ENCODE measurements around the gene RASA2. TPM values are rescaled to one million over a fixed set of nuclear protein-coding genes. Genes with fewer than 3 reads are reported as not detected.

Gene RASA2
- total and polyA plus RNA-seq, 8 donors, result 2.6 to 32.1 (median 10.9) TPM

DNA sequence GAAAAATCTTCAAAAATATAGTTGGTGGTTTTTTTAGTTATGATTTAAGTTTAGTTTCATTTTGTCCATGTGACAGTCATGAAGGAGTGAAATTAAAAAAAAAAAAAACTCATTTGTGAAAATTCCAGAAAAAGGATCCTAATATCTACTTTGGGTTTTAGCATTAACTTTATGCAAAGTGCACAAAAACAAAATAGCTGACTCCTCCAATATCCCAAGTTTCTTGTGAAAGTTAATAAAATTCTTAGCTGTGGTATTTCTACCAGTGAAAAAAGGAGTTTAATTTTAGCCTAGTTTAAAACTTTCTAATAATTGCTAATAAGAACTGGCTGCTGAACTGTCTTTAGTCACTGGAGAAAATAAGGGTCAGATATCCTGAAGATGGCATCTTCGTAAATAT lies 40.8 kb upstream of the RASA2 start:
- TF ChIP-seq, protein P1, sequence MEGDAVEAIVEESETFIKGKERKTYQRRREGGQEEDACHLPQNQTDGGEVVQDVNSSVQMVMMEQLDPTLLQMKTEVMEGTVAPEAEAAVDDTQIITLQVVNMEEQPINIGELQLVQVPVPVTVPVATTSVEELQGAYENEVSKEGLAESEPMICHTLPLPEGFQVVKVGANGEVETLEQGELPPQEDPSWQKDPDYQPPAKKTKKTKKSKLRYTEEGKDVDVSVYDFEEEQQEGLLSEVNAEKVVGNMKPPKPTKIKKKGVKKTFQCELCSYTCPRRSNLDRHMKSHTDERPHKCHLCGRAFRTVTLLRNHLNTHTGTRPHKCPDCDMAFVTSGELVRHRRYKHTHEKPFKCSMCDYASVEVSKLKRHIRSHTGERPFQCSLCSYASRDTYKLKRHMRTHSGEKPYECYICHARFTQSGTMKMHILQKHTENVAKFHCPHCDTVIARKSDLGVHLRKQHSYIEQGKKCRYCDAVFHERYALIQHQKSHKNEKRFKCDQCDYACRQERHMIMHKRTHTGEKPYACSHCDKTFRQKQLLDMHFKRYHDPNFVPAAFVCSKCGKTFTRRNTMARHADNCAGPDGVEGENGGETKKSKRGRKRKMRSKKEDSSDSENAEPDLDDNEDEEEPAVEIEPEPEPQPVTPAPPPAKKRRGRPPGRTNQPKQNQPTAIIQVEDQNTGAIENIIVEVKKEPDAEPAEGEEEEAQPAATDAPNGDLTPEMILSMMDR (IDR thresholded peaks at IDR 0.05), result no peak
- TF ChIP-seq POLR2A (IDR thresholded peaks at IDR 0.05) (no peak), POLR2AphosphoS5 (IDR thresholded peaks at IDR 0.05) (no peak), EP300 (IDR thresholded peaks at IDR 0.05) (no peak)
- no peaks in the 10 kb centered on the region for H3K9me3 ChIP-seq
- intact Hi-C loops (cut with DNase I; ENCODE audit: low total_unique reads), result no loop called here
- H3K4me1 ChIP-seq, result peaks cover 5 to 75% (median 35%) of the 10 kb centered on the region in 4 donors
- WGBS, 5 donors, result 89 to 100% (median 98%) methylated on average over 1 of the region's 1 CpG
- H3K4me3 ChIP-seq, result no peak overlapping the region
- H3K27me3 ChIP-seq, result no peaks in the 10 kb centered on the region
- peaks cover 37 to 56% (median 48%) of the 10 kb centered on the region in 4 donors for H3K36me3 ChIP-seq
- no peak for DNase-seq
- no peak overlapping the region for H3K27ac ChIP-seq

DNA sequence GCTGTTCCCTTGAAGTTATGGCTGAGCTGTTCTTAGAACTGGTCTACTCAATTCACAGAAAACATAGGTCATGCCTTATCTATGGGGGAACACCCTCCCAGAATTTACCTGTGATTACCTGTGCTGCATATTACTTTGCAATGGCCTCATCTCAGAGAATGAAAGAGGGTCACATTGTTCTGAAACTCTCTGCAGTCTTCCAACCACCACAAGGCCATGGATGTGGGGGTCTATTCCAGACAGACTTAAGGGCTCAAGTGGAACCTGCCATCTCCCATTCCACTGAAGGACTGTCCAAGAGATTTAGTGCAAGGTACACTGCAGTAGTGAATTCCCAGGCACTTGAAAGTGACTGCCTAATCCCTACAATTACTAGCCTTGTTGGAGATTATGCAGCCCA lies 40.1 kb upstream of the RASA2 start:
- Histone ChIP-seq H3K36me3 (peaks cover 37 to 56% (median 48%) of the 10 kb centered on the region in 4 donors), H3K27me3 (no peaks in the 10 kb centered on the region), H3K9me3 (no peaks in the 10 kb centered on the region), H3K4me3 (no peak overlapping the region), H3K27ac (peak overlapping the region in 1 of 5 donors; percentile 13), H3K4me1 (peaks cover 5 to 75% (median 31%) of the 10 kb centered on the region in 4 donors)
- TF ChIP-seq POLR2AphosphoS5 (IDR thresholded peaks at IDR 0.05) (no peak), EP300 (IDR thresholded peaks at IDR 0.05) (no peak), POLR2A (IDR thresholded peaks at IDR 0.05) (no peak)
- TF ChIP-seq, protein P1 (IDR thresholded peaks at IDR 0.05), result no peak
- intact Hi-C loops (cut with DNase I; ENCODE audit: low total_unique reads), result no loop called here
- DNase-seq, result no peak

DNA sequence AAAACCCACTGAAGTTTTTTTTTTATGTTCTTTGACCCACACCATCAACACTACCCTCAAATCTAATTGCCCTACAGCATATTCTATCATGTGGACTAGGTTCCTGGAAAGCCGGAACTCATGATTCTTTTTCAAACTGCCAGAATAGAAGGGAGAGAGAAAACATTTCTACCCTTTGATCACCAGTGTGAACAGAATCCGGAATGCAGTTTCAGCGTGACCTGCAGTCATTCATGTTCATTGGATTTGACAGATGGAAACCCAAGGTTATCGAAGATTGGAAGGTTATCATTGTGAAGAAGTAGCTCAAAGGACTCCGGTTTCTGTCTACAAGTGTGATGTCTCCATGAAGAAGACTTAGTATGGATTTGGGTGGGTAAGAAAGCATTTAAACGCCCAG lies 39.4 kb upstream of the RASA2 start:
- Histone ChIP-seq H3K4me3 (no peak overlapping the region), H3K9me3 (no peaks in the 10 kb centered on the region), H3K36me3 (peaks cover 37 to 54% (median 46%) of the 10 kb centered on the region in 4 donors), H3K4me1 (peaks cover 3 to 75% (median 32%) of the 10 kb centered on the region in 4 donors), H3K27me3 (no peaks in the 10 kb centered on the region), H3K27ac (peak overlapping the region in 1 of 5 donors; percentile 13)
- TF ChIP-seq POLR2AphosphoS5 (IDR thresholded peaks at IDR 0.05) (no peak), EP300 (IDR thresholded peaks at IDR 0.05) (no peak), POLR2A (IDR thresholded peaks at IDR 0.05) (no peak)
- TF ChIP-seq, protein P1 (IDR thresholded peaks at IDR 0.05), result no peak
- intact Hi-C loops (cut with DNase I; ENCODE audit: low total_unique reads), result no loop called here
- no peak for DNase-seq
- WGBS, 5 donors, result 81 to 87% (median 84%) methylated on average over 6 of the region's 6 CpGs

DNA sequence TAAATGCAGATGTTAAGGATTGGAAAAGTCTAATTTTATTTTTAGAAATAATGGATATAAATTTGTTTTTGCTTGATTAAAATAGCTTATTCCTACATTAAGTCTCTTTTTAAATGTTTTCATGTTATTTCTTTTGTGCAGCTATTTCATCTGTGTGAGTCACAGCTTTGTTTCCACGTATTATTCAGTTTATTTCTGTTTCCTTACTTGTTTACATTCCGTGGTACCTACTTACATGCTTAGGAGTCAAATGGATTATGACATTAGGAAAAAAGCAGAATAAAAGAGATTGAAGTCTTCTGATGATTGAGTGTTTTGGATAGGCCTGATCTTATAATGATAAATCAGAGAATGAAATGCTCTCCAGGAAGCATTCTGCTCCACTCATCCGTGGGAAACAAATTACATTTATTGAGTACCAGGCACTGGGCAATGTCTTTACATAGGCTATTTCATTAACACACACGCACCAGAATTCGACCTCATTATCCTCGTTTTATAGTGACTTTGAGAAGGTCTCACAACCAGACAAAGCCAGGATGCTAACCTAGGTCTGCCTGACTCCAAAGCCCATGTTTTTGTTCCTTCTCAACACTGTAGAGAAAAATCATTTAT lies 38.1 kb upstream of the RASA2 start:
- Histone ChIP-seq H3K9me3 (no peaks in the 10 kb centered on the region), H3K4me3 (no peak overlapping the region), H3K36me3 (peaks cover 25 to 41% (median 33%) of the 10 kb centered on the region in 4 donors), H3K4me1 (peaks cover 0 to 70% (median 33%) of the 10 kb centered on the region in 4 donors), H3K27me3 (no peaks in the 10 kb centered on the region), H3K27ac (peak overlapping the region in 3 of 5 donors; percentile 6 to 63 (median 30))
- TF ChIP-seq, protein P1 (IDR thresholded peaks at IDR 0.05), result no peak
- no peak for TF ChIP-seq POLR2A (IDR thresholded peaks at IDR 0.05)
- TF ChIP-seq POLR2AphosphoS5 (IDR thresholded peaks at IDR 0.05), result no peak
- TF ChIP-seq EP300 (IDR thresholded peaks at IDR 0.05), result no peak
- WGBS, 5 donors, result 53 to 67% (median 65%) methylated on average over 6 of the region's 6 CpGs
- intact Hi-C loops (cut with DNase I; ENCODE audit: low total_unique reads), result no loop called here
- no peak for DNase-seq

Data from stomach (tissue), 9 donors.